HG03571 (cell line): ENCODE results near the gene MYL4.
"Not testable (repeated sequence)": the region's sequence is repeated elsewhere in the genome, so short reads cannot be mapped to it uniquely, and the experiment has no call there.

Experiments
- ATAC-seq: cut with Tn5 transposase; IDR thresholded peaks from one replicate; pipeline ENCODE4 v1.9.1; 2021; ENCODE audit not compliant: unreplicated experiment

MYL4 gene

GRCh38 chr17:47269561-47270280 lies 60.6 kb downstream of the MYL4 start:
- ATAC-seq = not testable (repeated sequence)

- no peak for ATAC-seq
These were observed 62.0 kb downstream of the MYL4 start for GRCh38 chr17:47270946-47271705.

GRCh38 chr17:47272491-47272890 lies 63.3 kb downstream of the MYL4 start:
- ATAC-seq = no peak

GRCh38 chr17:47273245-47273644 lies 64.1 kb downstream of the MYL4 start:
- ATAC-seq = no peak
